Measurements from ENCODE around the gene NPAS2.

- TF ChIP-seq CTCF (conservative IDR thresholded peaks at IDR 0.05; ENCODE audit: low read length): no peak
- no peak for TF ChIP-seq EZH2phosphoT487 (IDR thresholded peaks at IDR 0.05; ENCODE audit: borderline replicate concordance)
These were observed 169.7 kb downstream of the NPAS2 start for GRCh38 chr2:100989666-100990065.

All from Loucy (cell line).